ENCODE results near the gene DOCK3. TPM values are rescaled to one million over a fixed set of nuclear protein-coding genes. Genes with fewer than 3 reads are reported as not detected.
"Not testable (repeated sequence)": the region's sequence is repeated elsewhere in the genome, so short reads cannot be mapped to it uniquely, and the experiment has no call there.

Gene DOCK3
- total and polyA plus RNA-seq, 4 donors, result 0.01 to 0.08 (median 0.06) TPM; not detected in 1

DNA sequence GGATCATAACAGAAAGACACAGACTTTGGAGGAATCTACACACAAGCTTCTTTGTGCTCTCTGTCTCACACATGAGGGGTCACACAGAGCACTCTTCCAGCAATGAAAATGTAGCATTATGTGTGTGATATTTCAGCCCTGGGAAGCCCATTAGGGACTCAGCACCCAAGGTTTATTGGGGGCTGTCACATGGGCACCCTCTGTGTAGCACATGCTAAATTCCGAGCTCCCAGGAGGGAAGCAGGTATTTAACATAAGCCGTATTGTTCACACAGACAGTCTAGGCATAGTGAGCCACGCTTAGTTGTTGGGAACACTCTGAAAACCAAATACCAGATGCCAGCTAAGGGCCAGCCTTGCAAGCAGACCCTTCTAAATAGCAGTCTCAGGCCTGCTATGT is 448.8 kb downstream of the DOCK3 start:
- no peaks in the 10 kb centered on the region for H3K4me1 ChIP-seq (ENCODE audit: control insufficient read depth in 4 of 4, insufficient read depth in 4 of 4, low read length in 3 of 4)
- H3K9me3 ChIP-seq (ENCODE audit: control insufficient read depth in 4 of 4, low read length in 3 of 4), result no peaks in the 10 kb centered on the region
- no peaks in the 10 kb centered on the region for H3K36me3 ChIP-seq (ENCODE audit: control insufficient read depth in 4 of 4, insufficient read depth in 3 of 4, low read depth in 1 of 4, low read length in 3 of 4)
- H3K27me3 ChIP-seq (ENCODE audit: control insufficient read depth in 4 of 4, insufficient read depth in 4 of 4, low read length in 3 of 4), result peaks cover 0 to 3% (median 0%) of the 10 kb centered on the region in 4 donors
- no peak for DNase-seq (ENCODE audit: low spot score)
- H3K27ac ChIP-seq (ENCODE audit: low read depth in 1 of 2, low read length in 2 of 2), result no peak overlapping the region
- no peak overlapping the region for H3K9ac ChIP-seq (ENCODE audit: low read depth in 1 of 2, low read length in 2 of 2)
- TF ChIP-seq SP1 (IDR thresholded peaks at IDR 0.05), result no peak
- no peak for TF ChIP-seq JUND (IDR thresholded peaks at IDR 0.05)
- TF ChIP-seq, protein P1, sequence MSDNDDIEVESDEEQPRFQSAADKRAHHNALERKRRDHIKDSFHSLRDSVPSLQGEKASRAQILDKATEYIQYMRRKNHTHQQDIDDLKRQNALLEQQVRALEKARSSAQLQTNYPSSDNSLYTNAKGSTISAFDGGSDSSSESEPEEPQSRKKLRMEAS (IDR thresholded peaks at IDR 0.05), result no peak
- no peak for TF ChIP-seq EGR1 (IDR thresholded peaks at IDR 0.05; ENCODE audit: low read depth in 2 of 2)
- TF ChIP-seq HNF4A (conservative IDR thresholded peaks at IDR 0.05), result no peak
- TF ChIP-seq RXRA (IDR thresholded peaks at IDR 0.05), result no peak
- no peak for TF ChIP-seq FOXA1 (IDR thresholded peaks at IDR 0.05)
- TF ChIP-seq TAF1 (conservative IDR thresholded peaks at IDR 0.05), result no peak
- no peak for TF ChIP-seq YY1 (IDR thresholded peaks at IDR 0.05)
- TF ChIP-seq NR2F2 (IDR thresholded peaks at IDR 0.05), result no peak
- TF ChIP-seq, protein P2, sequence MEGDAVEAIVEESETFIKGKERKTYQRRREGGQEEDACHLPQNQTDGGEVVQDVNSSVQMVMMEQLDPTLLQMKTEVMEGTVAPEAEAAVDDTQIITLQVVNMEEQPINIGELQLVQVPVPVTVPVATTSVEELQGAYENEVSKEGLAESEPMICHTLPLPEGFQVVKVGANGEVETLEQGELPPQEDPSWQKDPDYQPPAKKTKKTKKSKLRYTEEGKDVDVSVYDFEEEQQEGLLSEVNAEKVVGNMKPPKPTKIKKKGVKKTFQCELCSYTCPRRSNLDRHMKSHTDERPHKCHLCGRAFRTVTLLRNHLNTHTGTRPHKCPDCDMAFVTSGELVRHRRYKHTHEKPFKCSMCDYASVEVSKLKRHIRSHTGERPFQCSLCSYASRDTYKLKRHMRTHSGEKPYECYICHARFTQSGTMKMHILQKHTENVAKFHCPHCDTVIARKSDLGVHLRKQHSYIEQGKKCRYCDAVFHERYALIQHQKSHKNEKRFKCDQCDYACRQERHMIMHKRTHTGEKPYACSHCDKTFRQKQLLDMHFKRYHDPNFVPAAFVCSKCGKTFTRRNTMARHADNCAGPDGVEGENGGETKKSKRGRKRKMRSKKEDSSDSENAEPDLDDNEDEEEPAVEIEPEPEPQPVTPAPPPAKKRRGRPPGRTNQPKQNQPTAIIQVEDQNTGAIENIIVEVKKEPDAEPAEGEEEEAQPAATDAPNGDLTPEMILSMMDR (IDR thresholded peaks at IDR 0.05; ENCODE audit: low read depth, low read length, missing input control), result no peak
- no peak for TF ChIP-seq HNF4G (IDR thresholded peaks at IDR 0.05)
- TF ChIP-seq, protein P3, sequence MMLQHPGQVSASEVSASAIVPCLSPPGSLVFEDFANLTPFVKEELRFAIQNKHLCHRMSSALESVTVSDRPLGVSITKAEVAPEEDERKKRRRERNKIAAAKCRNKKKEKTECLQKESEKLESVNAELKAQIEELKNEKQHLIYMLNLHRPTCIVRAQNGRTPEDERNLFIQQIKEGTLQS (IDR thresholded peaks at IDR 0.05), result no peak
- TF ChIP-seq FOXA2 (IDR thresholded peaks at IDR 0.05), result no peak
- TF ChIP-seq RAD21 (IDR thresholded peaks at IDR 0.05), result no peak
- no peak overlapping the region for H3K4me3 ChIP-seq (ENCODE audit: low read depth in 1 of 3, low read length in 3 of 3)
- WGBS, result 87% methylated on average over 3 of the region's 3 CpGs

DNA sequence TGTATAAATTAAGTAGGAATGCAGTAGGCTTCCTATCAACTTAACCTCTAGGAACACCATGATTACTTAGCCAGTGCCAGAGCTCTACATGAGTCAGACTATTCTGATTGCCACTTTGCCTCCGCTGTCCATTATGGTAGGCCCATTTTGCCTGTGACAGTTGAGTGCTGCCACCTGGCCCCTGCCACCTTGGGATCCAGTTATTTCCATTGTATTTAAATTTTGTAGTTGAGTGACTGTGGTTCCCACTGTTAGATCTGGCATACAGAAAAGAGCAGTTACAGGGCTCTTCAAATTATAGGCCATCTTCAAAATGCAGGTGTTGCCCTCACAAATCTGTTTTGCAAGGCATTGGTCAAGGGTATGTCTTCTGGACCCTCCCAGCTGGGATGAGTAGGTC is 456.9 kb downstream of the DOCK3 start:
- not testable (repeated sequence) for H3K4me3 ChIP-seq (ENCODE audit: low read depth in 1 of 3, low read length in 3 of 3); DNase-seq (ENCODE audit: low spot score); H3K27ac ChIP-seq (ENCODE audit: low read depth in 1 of 2, low read length in 2 of 2); H3K9ac ChIP-seq (ENCODE audit: low read depth in 1 of 2, low read length in 2 of 2); H3K27me3 ChIP-seq (ENCODE audit: control insufficient read depth in 4 of 4, insufficient read depth in 4 of 4, low read length in 3 of 4); H3K4me1 ChIP-seq (ENCODE audit: control insufficient read depth in 4 of 4, insufficient read depth in 4 of 4, low read length in 3 of 4); H3K36me3 ChIP-seq (ENCODE audit: control insufficient read depth in 4 of 4, insufficient read depth in 3 of 4, low read depth in 1 of 4, low read length in 3 of 4)
- WGBS, result 98% methylated on average over 1 of the region's 1 CpG
- peaks cover 0 to 11% (median 3%) of the 10 kb centered on the region in 4 donors for H3K9me3 ChIP-seq (ENCODE audit: control insufficient read depth in 4 of 4, low read length in 3 of 4)

DNA sequence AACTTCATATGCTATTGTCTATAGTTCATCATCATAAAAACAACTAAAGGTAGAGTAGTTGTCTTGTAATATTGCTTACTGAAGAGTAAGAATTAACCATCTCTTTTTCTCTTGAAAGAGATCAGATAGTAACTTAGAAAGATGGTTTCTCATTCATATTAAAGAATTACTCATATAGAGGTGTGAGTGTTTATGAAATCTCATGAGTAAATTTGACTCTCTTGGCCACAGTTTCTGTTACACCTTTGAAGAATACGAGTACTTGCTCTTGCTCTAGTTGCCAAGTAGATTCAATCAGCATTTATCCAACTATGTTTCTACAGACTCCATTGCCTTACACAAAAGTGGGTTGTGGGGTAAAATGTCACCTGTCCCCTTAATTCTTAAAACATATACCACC is 463.0 kb downstream of the DOCK3 start:
- TF ChIP-seq GABPA (IDR thresholded peaks at IDR 0.05 in 1 of 2, conservative IDR thresholded peaks at IDR 0.05 in 1 of 2) (no peak), HNF4A (conservative IDR thresholded peaks at IDR 0.05) (no peak), NR2F2 (IDR thresholded peaks at IDR 0.05) (no peak), RXRA (IDR thresholded peaks at IDR 0.05) (no peak), FOXA2 (IDR thresholded peaks at IDR 0.05) (no peak), TAF1 (conservative IDR thresholded peaks at IDR 0.05) (no peak)
- TF ChIP-seq, protein P4, sequence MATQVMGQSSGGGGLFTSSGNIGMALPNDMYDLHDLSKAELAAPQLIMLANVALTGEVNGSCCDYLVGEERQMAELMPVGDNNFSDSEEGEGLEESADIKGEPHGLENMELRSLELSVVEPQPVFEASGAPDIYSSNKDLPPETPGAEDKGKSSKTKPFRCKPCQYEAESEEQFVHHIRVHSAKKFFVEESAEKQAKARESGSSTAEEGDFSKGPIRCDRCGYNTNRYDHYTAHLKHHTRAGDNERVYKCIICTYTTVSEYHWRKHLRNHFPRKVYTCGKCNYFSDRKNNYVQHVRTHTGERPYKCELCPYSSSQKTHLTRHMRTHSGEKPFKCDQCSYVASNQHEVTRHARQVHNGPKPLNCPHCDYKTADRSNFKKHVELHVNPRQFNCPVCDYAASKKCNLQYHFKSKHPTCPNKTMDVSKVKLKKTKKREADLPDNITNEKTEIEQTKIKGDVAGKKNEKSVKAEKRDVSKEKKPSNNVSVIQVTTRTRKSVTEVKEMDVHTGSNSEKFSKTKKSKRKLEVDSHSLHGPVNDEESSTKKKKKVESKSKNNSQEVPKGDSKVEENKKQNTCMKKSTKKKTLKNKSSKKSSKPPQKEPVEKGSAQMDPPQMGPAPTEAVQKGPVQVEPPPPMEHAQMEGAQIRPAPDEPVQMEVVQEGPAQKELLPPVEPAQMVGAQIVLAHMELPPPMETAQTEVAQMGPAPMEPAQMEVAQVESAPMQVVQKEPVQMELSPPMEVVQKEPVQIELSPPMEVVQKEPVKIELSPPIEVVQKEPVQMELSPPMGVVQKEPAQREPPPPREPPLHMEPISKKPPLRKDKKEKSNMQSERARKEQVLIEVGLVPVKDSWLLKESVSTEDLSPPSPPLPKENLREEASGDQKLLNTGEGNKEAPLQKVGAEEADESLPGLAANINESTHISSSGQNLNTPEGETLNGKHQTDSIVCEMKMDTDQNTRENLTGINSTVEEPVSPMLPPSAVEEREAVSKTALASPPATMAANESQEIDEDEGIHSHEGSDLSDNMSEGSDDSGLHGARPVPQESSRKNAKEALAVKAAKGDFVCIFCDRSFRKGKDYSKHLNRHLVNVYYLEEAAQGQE (IDR thresholded peaks at IDR 0.05), result no peak
- TF ChIP-seq, protein P2 (IDR thresholded peaks at IDR 0.05; ENCODE audit: low read depth, low read length, missing input control), result no peak
- TF ChIP-seq, protein P3 (IDR thresholded peaks at IDR 0.05), result no peak
- 89% methylated on average over 1 of the region's 1 CpG for WGBS
- H3K27me3 ChIP-seq (ENCODE audit: control insufficient read depth in 4 of 4, insufficient read depth in 4 of 4, low read length in 3 of 4), result no peaks in the 10 kb centered on the region
- no peaks in the 10 kb centered on the region for H3K4me1 ChIP-seq (ENCODE audit: control insufficient read depth in 4 of 4, insufficient read depth in 4 of 4, low read length in 3 of 4)
- no peak for DNase-seq (ENCODE audit: low spot score)
- no peak overlapping the region for H3K4me3 ChIP-seq (ENCODE audit: low read depth in 1 of 3, low read length in 3 of 3)
- H3K36me3 ChIP-seq (ENCODE audit: control insufficient read depth in 4 of 4, insufficient read depth in 3 of 4, low read depth in 1 of 4, low read length in 3 of 4), result no peaks in the 10 kb centered on the region
- no peak overlapping the region for H3K27ac ChIP-seq (ENCODE audit: low read depth in 1 of 2, low read length in 2 of 2)
- H3K9ac ChIP-seq (ENCODE audit: low read depth in 1 of 2, low read length in 2 of 2), result no peak overlapping the region
- peaks cover 0 to 2% (median 0%) of the 10 kb centered on the region in 4 donors for H3K9me3 ChIP-seq (ENCODE audit: control insufficient read depth in 4 of 4, low read length in 3 of 4)

All from liver (tissue), 9 donors.